NCI-H2107 treated with DMSO at 0.1 percent for 48 hours (cell line): ENCODE measurements around the gene FMN1.

Experiments used
- DNase-seq: peaks from one replicate; lab custom pipeline; 2025; ENCODE audit not compliant: unreplicated experiment; lab: John Stamatoyannopoulos, UW

FMN1 gene

GRCh38 chr15:32799936-32800535, 394.5 kb downstream of the FMN1 start:
- DNase-seq, result no peak

GRCh38 chr15:32796856-32797255, 397.7 kb downstream of the FMN1 start:
- no peak for DNase-seq

- DNase-seq, result no peak
Measured at GRCh38 chr15:32794973-32795372, 399.5 kb downstream of the FMN1 start.

GRCh38 chr15:32792436-32792835, 402.1 kb downstream of the FMN1 start:
- DNase-seq, result no peak

- DNase-seq, result no peak
Measured at GRCh38 chr15:32790352-32790999, 404.0 kb downstream of the FMN1 start.

GRCh38 chr15:32787949-32788348, 406.6 kb downstream of the FMN1 start:
- DNase-seq, result no peak

GRCh38 chr15:32786906-32787305, 407.6 kb downstream of the FMN1 start:
- DNase-seq, result no peak

- DNase-seq, result no peak
Measured at GRCh38 chr15:32784581-32784980, 409.9 kb downstream of the FMN1 start.

- no peak for DNase-seq
Measured at GRCh38 chr15:32781781-32782180, 412.7 kb downstream of the FMN1 start.

- no peak for DNase-seq
Measured at GRCh38 chr15:32778391-32779176, 415.9 kb downstream of the FMN1 start.

- DNase-seq, result no peak
Measured at GRCh38 chr15:32775103-32775502, 419.4 kb downstream of the FMN1 start.

- no peak for DNase-seq
Measured at GRCh38 chr15:32774022-32774421, 420.5 kb downstream of the FMN1 start.

- no peak for DNase-seq
Measured at GRCh38 chr15:32767236-32767635, 427.3 kb downstream of the FMN1 start.

- no peak for DNase-seq
Measured at GRCh38 chr15:32766101-32766500, 428.4 kb downstream of the FMN1 start.

- DNase-seq, result no peak
Measured at GRCh38 chr15:32765236-32765635, 429.3 kb downstream of the FMN1 start.

- DNase-seq, result no peak
Measured at GRCh38 chr15:32763295-32763694, 431.2 kb downstream of the FMN1 start.

- DNase-seq, result no peak
Measured at GRCh38 chr15:32757426-32757825, 437.1 kb downstream of the FMN1 start.

- no peak for DNase-seq
Measured at GRCh38 chr15:32750979-32751378, 443.5 kb downstream of the FMN1 start.

GRCh38 chr15:32747921-32748342, 446.6 kb downstream of the FMN1 start:
- peak; percentile 56 for DNase-seq

- DNase-seq, result no peak
Measured at GRCh38 chr15:32746116-32746857, 448.2 kb downstream of the FMN1 start.

GRCh38 chr15:32743411-32744140, 450.9 kb downstream of the FMN1 start:
- DNase-seq, result no peak
